Measurements from ENCODE around the gene LYZL4.

- no peak for TF ChIP-seq EZH2 (IDR thresholded peaks at IDR 0.05; ENCODE audit: insufficient read depth, poor library complexity, severe bottlenecking)
- TF ChIP-seq EZH2phosphoT487 (IDR thresholded peaks at IDR 0.05; ENCODE audit: insufficient read depth, low read depth): no peak
Observed at GRCh38 chr3:42375121-42375800, 35.1 kb downstream of the LYZL4 start.
